Measurements from ENCODE around the gene HOXA10. TPM values are rescaled to one million over a fixed set of nuclear protein-coding genes. Genes with fewer than 3 reads are reported as not detected.

HOXA10 gene
- total RNA-seq, 1 experiment from 2014 or later: 3.9 TPM

DNA sequence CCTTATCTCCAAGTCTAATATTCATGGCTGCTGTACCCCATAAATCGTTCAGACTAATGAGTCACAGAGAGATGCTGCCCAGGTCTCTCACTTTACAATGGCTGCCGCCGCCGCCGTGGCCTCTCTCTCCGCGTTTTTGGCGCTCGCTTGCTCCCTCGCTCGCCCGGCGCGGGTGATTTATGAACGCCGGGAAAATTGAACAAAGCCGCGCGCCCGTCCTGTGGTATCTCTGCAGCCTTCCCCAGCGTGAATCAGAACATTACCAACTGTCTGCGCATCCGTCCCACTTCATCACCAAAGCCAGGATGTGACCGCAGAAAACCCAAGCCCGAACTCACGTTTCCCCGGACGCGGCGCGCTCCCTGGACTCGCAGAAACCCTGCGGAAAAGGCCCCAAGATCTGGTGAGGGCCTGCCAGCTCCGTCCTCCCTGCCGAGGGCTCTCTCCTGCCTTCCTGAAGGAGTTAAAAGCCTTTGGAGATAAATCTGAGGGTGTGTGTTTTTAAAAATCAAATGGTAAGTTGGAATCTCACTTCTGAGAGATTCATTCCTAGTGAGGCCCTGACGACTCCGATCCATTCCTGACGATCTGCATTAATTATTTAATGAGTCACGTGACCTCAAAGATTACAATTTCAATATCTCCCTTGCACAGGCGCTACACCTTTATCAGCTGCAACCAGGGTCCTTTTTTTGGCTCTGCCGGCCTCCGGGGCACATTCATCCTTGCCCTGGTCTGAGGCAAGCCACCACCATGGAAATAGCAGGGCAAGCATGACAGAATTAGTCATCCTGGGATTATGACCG lies 49.8 kb downstream of the HOXA10 start:
- Mint-ChIP-seq H3K4me1 (ENCODE audit: insufficient read depth, unreplicated experiment) (peaks cover 20% of the 10 kb centered on the region), H3K27ac (ENCODE audit: low read depth, unreplicated experiment) (no peak overlapping the region), H3K9me3 (ENCODE audit: unreplicated experiment) (no peaks in the 10 kb centered on the region), H3K4me3 (ENCODE audit: unreplicated experiment) (peak overlapping the region; percentile 29), H3K27me3 (ENCODE audit: insufficient read depth, unreplicated experiment) (no peaks in the 10 kb centered on the region), H3K36me3 (ENCODE audit: insufficient read depth, unreplicated experiment) (peaks cover 23% of the 10 kb centered on the region)
- POLR2A ChIA-PET: interaction anchor here (1.5 to 12.2 kb wide), 6 partner anchors 8 to 268 kb away, joined by 5 to 395 read pairs (median 34); partner anchors contain the start of gene HOXA5
- CTCF ChIA-PET: interaction anchor here (0.9 kb wide), 1 partner anchor 441 kb away, joined by 3 read pairs; no protein-coding TSS in a partner anchor
- TF ChIP-seq, protein P1, sequence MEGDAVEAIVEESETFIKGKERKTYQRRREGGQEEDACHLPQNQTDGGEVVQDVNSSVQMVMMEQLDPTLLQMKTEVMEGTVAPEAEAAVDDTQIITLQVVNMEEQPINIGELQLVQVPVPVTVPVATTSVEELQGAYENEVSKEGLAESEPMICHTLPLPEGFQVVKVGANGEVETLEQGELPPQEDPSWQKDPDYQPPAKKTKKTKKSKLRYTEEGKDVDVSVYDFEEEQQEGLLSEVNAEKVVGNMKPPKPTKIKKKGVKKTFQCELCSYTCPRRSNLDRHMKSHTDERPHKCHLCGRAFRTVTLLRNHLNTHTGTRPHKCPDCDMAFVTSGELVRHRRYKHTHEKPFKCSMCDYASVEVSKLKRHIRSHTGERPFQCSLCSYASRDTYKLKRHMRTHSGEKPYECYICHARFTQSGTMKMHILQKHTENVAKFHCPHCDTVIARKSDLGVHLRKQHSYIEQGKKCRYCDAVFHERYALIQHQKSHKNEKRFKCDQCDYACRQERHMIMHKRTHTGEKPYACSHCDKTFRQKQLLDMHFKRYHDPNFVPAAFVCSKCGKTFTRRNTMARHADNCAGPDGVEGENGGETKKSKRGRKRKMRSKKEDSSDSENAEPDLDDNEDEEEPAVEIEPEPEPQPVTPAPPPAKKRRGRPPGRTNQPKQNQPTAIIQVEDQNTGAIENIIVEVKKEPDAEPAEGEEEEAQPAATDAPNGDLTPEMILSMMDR (IDR thresholded peaks at IDR 0.05; ENCODE audit: unreplicated experiment): no peak
- no peak for DNase-seq (ENCODE audit: unreplicated experiment)
- no TSS peak for BruUV-seq (replicated peaks)
- intact Hi-C loops (cut with micrococcal nuclease): no loop called here

DNA sequence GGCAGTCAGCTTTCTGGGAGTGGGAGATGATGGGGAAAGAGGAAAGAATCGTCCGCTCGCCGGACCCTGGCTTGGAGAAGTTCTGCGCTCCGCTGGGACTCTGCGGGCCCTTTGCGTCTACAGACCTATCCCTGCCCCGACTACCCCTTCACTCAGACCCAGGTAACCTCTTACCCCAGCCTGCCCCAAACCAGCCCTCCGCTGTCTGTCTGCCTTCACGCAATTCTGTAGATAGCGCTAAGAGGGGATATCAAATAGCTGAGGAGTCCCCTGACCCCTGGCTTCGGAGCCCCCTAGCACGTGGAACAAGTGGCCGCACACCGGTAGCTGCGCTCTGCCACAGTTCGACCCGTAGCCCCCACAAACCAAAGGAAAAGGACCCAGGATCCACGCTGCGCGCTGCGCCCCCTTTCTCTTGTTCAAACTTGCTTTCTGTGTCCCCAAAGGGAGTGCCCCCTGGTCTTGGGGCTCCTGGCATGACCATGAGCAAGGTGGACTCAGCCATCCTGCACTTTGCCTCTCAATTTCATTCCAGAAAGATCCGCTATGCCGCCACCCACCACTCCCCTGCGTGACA lies 50.6 kb downstream of the HOXA10 start:
- CTCF ChIA-PET: interaction anchor here (4.2 kb wide), 1 partner anchor 24 kb away, joined by 19 read pairs; no protein-coding TSS in a partner anchor
- POLR2A ChIA-PET: interaction anchor here (1.3 to 12.2 kb wide), 8 partner anchors 9 to 267 kb away, joined by 4 to 485 read pairs (median 43); partner anchors contain the start of genes HOXA1 and HOXA5
- peaks cover 15% of the 10 kb centered on the region for H3K4me1 Mint-ChIP-seq (ENCODE audit: insufficient read depth, unreplicated experiment)
- H3K4me3 Mint-ChIP-seq (ENCODE audit: unreplicated experiment): peak overlapping the region; percentile 94
- H3K27ac Mint-ChIP-seq (ENCODE audit: low read depth, unreplicated experiment): peak overlapping the region; percentile 98
- H3K27me3 Mint-ChIP-seq (ENCODE audit: insufficient read depth, unreplicated experiment): no peaks in the 10 kb centered on the region
- peaks cover 29% of the 10 kb centered on the region for H3K36me3 Mint-ChIP-seq (ENCODE audit: insufficient read depth, unreplicated experiment)
- BruUV-seq (replicated peaks): no TSS peak
- intact Hi-C loops (cut with micrococcal nuclease): no loop called here
- DNase-seq (ENCODE audit: unreplicated experiment): no peak
- H3K9me3 Mint-ChIP-seq (ENCODE audit: unreplicated experiment): no peaks in the 10 kb centered on the region
- TF ChIP-seq, protein P1 (IDR thresholded peaks at IDR 0.05; ENCODE audit: unreplicated experiment): no peak

DNA sequence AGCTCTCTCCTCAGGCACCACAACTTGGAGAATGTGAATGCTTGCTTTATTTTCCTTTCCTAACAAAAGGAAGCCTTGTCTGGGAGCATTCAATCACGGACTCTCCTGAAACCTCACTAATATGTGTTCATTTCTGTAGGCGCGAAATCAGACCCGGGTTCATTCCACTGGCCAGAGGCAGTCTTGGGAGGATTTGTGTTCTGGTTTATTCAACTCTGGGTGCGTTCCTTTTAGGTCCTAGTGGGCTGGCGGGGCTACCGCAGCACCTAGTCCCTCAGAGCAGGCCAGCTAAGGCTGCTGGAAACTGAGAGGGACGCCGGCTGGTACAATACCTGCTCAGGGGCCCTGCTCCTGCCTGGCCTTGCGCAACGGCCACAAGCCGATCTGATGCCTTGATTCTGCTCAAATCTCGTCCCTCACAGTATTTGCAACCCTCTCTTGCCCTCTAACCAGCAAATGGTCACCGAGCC lies 51.1 kb downstream of the HOXA10 start:
- no peak for DNase-seq (ENCODE audit: unreplicated experiment)
- H3K4me1 Mint-ChIP-seq (ENCODE audit: insufficient read depth, unreplicated experiment): peaks cover 15% of the 10 kb centered on the region
- TF ChIP-seq, protein P1 (IDR thresholded peaks at IDR 0.05; ENCODE audit: unreplicated experiment): no peak
- H3K4me3 Mint-ChIP-seq (ENCODE audit: unreplicated experiment): peak overlapping the region; percentile 94
- H3K36me3 Mint-ChIP-seq (ENCODE audit: insufficient read depth, unreplicated experiment): peaks cover 31% of the 10 kb centered on the region
- peak overlapping the region; percentile 98 for H3K27ac Mint-ChIP-seq (ENCODE audit: low read depth, unreplicated experiment)
- CTCF ChIA-PET: interaction anchor here (0.5 to 4.2 kb wide), 4 partner anchors 12 to 264 kb away, joined by 3 to 19 read pairs (median 4); no protein-coding TSS in a partner anchor
- no peaks in the 10 kb centered on the region for H3K27me3 Mint-ChIP-seq (ENCODE audit: insufficient read depth, unreplicated experiment)
- BruUV-seq (replicated peaks): no TSS peak
- POLR2A ChIA-PET: interaction anchor here (0.6 to 15.3 kb wide), 11 partner anchors 8 to 272 kb away, joined by 3 to 485 read pairs (median 30); partner anchors contain the start of genes HOXA1, HOXA5 and SKAP2
- intact Hi-C loops (cut with micrococcal nuclease): no loop called here
- H3K9me3 Mint-ChIP-seq (ENCODE audit: unreplicated experiment): no peaks in the 10 kb centered on the region
